Osteoblast (primary cell): ENCODE results near the gene SLC1A3. TPM values are rescaled to one million over a fixed set of nuclear protein-coding genes. Genes with fewer than 3 reads are reported as not detected.

Source experiments
- DNase-seq: peaks from one replicate; pipeline ENCODE4 v3.0.0; 2011; ENCODE audit warnings: low spot score, mixed read lengths; ENCODE audit not compliant: insufficient read length; ENCODE audit errors: missing footprints
- H2AFZ ChIP-seq: 2 replicates; pipeline ENCODE4 v1.6.0; 2011; ENCODE audit warnings: mild to moderate bottlenecking, low read length
- H3K27ac ChIP-seq: 2 replicates; pipeline ENCODE4 v1.5.1; 2011; ENCODE audit warnings: mild to moderate bottlenecking, low read depth, low read length, moderate library complexity
- H3K27me3 ChIP-seq: 2 replicates; pipeline ENCODE4 v1.6.0; 2012; ENCODE audit warnings: mild to moderate bottlenecking, control low read depth, inconsistent platforms, low read length, moderate library complexity; ENCODE audit not compliant: insufficient read depth
- H3K36me3 ChIP-seq: 2 replicates; pipeline ENCODE4 v1.5.1; 2011; ENCODE audit warnings: mild to moderate bottlenecking, low read length, control low read depth, moderate library complexity; ENCODE audit not compliant: insufficient read depth
- H3K4me1 ChIP-seq: 2 replicates; pipeline ENCODE4 v1.5.1; 2011; ENCODE audit warnings: mild to moderate bottlenecking, low read length, control low read depth, moderate library complexity; ENCODE audit not compliant: insufficient read depth
- H3K4me2 ChIP-seq: 2 replicates; pipeline ENCODE4 v1.6.0; 2011; ENCODE audit warnings: mild to moderate bottlenecking, low read length; ENCODE audit not compliant: insufficient read depth
- H3K4me3 ChIP-seq: fragments of 200-600 bp; sonication (generic); 3 replicates; pipeline ENCODE4 v1.5.1; 2012; ENCODE audit warnings: mild to moderate bottlenecking, low read length, inconsistent platforms; ENCODE audit not compliant: insufficient read depth
- H3K79me2 ChIP-seq: 2 replicates; pipeline ENCODE4 v1.6.0; 2012; ENCODE audit warnings: mild to moderate bottlenecking, low read length, control low read depth, inconsistent platforms; ENCODE audit not compliant: insufficient read depth
- H3K9me3 ChIP-seq: 2 replicates; pipeline ENCODE4 v1.5.1; 2011; ENCODE audit warnings: low read depth, low read length, control low read depth
- H4K20me1 ChIP-seq: 2 replicates; pipeline ENCODE4 v1.6.0; 2012; ENCODE audit warnings: mild to moderate bottlenecking, low read length, control low read depth; ENCODE audit not compliant: insufficient read depth
- CTCF ChIP-seq: IDR thresholded peaks from 2 replicates; pipeline ENCODE4 v1.5.1; 2011; ENCODE audit warnings: mild to moderate bottlenecking, low read depth, low read length, moderate library complexity; ENCODE audit errors: extremely low read depth
- total RNA-seq: library from RNA; depleted of rRNA; stranded (reverse); fragments of >200 nt; gene quantifications from 2 replicates; pipeline ENCODE4 v1.2.3, GENCODE V29; 2012

Gene SLC1A3
- total RNA-seq, 1 donor = 45.2 TPM

DNA sequence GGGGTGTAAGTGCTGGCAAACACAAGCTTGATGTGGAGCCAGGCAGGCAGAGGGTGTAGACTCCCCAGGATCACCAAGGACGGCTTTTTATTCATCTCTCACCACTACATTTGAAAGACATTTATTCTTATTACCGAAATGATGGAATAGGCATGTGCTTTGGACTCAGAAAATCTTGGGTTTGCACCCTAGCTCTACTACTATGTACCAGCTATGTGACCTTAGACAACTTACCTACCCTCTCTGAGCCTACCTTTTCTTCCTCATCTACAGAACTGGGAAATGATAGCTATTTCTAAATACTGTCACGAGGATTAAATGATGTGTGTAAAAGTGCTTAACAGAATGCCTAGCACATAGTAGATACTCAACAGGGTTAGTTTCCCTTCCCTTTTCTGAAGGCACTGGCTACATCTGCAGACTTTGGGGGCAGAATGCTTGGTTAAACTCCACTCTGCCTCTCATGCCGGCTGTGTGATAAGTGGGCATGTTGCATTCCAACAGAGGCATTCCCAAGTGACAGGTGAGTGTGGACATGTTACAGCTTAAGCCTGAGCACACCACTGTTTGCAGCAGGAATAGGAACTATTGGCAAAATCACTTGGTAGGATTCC is 94.8 kb downstream of the SLC1A3 start:
- no peak overlapping the region for H3K4me3 ChIP-seq
- H3K27me3 ChIP-seq = peaks cover 22% of the 10 kb centered on the region
- H4K20me1 ChIP-seq = no peaks in the 10 kb centered on the region
- H3K9me3 ChIP-seq = no peaks in the 10 kb centered on the region
- no peaks in the 10 kb centered on the region for H3K36me3 ChIP-seq
- no peak overlapping the region for H2AFZ ChIP-seq
- H3K4me1 ChIP-seq = no peaks in the 10 kb centered on the region
- H3K27ac ChIP-seq = no peak overlapping the region
- TF ChIP-seq CTCF = no peak
- no peaks in the 10 kb centered on the region for H3K79me2 ChIP-seq
- no peak overlapping the region for H3K4me2 ChIP-seq
- DNase-seq = no peak

DNA sequence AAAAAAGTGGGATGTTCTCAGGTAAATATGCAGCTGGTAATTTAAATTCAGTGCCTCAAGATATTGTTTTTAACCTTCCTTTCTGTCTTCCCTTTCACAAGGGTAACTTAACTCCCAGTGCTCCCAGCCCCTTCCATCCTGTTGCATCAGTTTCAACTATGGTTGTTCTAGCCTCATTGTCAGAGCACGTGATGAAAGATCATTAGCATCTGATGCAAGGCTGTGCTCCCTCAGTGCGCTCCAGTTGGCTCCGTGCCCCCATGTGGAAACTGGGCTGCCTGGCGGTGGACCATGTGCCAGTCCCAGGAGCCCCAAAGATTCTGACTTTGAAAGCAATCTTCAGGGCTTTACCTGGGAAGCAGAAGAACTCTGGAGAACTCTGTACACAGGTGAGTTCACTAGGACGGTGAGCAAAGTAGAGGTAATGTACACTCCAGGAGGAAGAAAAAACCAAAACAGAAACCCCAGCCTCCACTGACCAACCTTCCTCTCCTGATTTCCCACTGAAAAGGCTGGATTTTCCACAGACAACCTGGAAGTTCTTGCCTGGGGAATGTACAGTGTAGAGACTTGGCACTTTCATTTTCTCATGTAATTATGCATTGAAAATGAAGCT is 96.9 kb downstream of the SLC1A3 start:
- Histone ChIP-seq H3K36me3 (no peaks in the 10 kb centered on the region), H2AFZ (no peak overlapping the region), H3K27me3 (peaks cover 24% of the 10 kb centered on the region), H3K4me1 (no peaks in the 10 kb centered on the region), H3K79me2 (no peaks in the 10 kb centered on the region), H3K4me2 (no peak overlapping the region), H4K20me1 (no peaks in the 10 kb centered on the region), H3K27ac (no peak overlapping the region), H3K9me3 (no peaks in the 10 kb centered on the region), H3K4me3 (no peak overlapping the region)
- DNase-seq = no peak
- no peak for TF ChIP-seq CTCF

- H2AFZ ChIP-seq = no peak overlapping the region
- no peaks in the 10 kb centered on the region for H4K20me1 ChIP-seq
- TF ChIP-seq CTCF = no peak
- H3K4me1 ChIP-seq = no peaks in the 10 kb centered on the region
- H3K79me2 ChIP-seq = no peaks in the 10 kb centered on the region
- H3K9me3 ChIP-seq = no peaks in the 10 kb centered on the region
- DNase-seq = no peak
- H3K27me3 ChIP-seq = peaks cover 24% of the 10 kb centered on the region
- no peak overlapping the region for H3K4me3 ChIP-seq
- no peak overlapping the region for H3K27ac ChIP-seq
- no peak overlapping the region for H3K4me2 ChIP-seq
- H3K36me3 ChIP-seq = no peaks in the 10 kb centered on the region
Measured at GRCh38 chr5:36704131-36704530, 97.7 kb downstream of the SLC1A3 start.

GRCh38 chr5:36705055-36705454 is 98.6 kb downstream of the SLC1A3 start:
- Histone ChIP-seq H3K4me3 (no peak overlapping the region), H3K4me1 (no peaks in the 10 kb centered on the region), H3K27me3 (peaks cover 23% of the 10 kb centered on the region), H3K27ac (no peak overlapping the region), H3K79me2 (no peaks in the 10 kb centered on the region), H3K36me3 (no peaks in the 10 kb centered on the region), H3K9me3 (no peaks in the 10 kb centered on the region), H2AFZ (no peak overlapping the region), H4K20me1 (no peaks in the 10 kb centered on the region), H3K4me2 (no peak overlapping the region)
- no peak for DNase-seq
- TF ChIP-seq CTCF = no peak
